ENCODE data around the gene SLC44A4. TPM values are rescaled to one million over a fixed set of nuclear protein-coding genes. Genes with fewer than 3 reads are reported as not detected.

The SLC44A4 gene
- total and polyA plus RNA-seq, 9 of the 15 experiments (the other 6 are each of a cell fraction or from before 2014, with no cell fraction given): 7.9 to 18.6 (median 11.2) TPM

- TF ChIP-seq MYC (IDR thresholded peaks at IDR 0.05; ENCODE audit: low read depth, low read length) (no peak), MYC (CRISPR knock-in tag; IDR thresholded peaks at IDR 0.05; ENCODE audit: borderline replicate concordance, low read depth) (no peak), CCNT2 (IDR thresholded peaks at IDR 0.05; ENCODE audit: borderline replicate concordance, extremely low read depth, insufficient read length, low read depth, low read length) (peak; percentile 20), TEAD4 (IDR thresholded peaks at IDR 0.05; ENCODE audit: low read length) (peak; percentile 32; the same call in 1 of the 2 replicates), TEAD4 (CRISPR knock-in tag; IDR thresholded peaks at IDR 0.05; ENCODE audit: borderline replicate concordance) (no peak), RCOR1 (IDR thresholded peaks at IDR 0.05; ENCODE audit: borderline replicate concordance in 1 of 2, low read depth in 2 of 2, low read length in 2 of 2) (peak in 1 of 2 experiments; percentile 4; a peak in 1 of 4 replicates), ARID3B (CRISPR knock-in tag; IDR thresholded peaks at IDR 0.05; ENCODE audit: borderline replicate concordance) (no peak), ZNF695 (CRISPR knock-in tag; IDR thresholded peaks at IDR 0.05) (no peak), PYGO2 (tag; IDR thresholded peaks at IDR 0.05) (0 out of 2 replicates have a peak, but pooled peaks have one; percentile 5), ETV5 (CRISPR knock-in tag; IDR thresholded peaks at IDR 0.05; ENCODE audit: low read depth) (no peak), SIX5 (IDR thresholded peaks at IDR 0.05; ENCODE audit: borderline replicate concordance in 1 of 2, insufficient read depth in 1 of 2, low read depth in 1 of 2, low read length in 2 of 2) (no peak), SIN3A (IDR thresholded peaks at IDR 0.05; ENCODE audit: borderline replicate concordance in 2 of 2, control insufficient read depth in 1 of 2, low read depth in 2 of 2, low read length in 2 of 2) (peak; percentile 22 to 53; a peak in 2 of 4 replicates), EZH2 (IDR thresholded peaks at IDR 0.05; ENCODE audit: borderline replicate concordance, low read depth, low read length) (no peak), ETV6 (IDR thresholded peaks at IDR 0.05; ENCODE audit: borderline replicate concordance in 1 of 2, low read depth in 2 of 2, low read length in 1 of 2) (0 out of 4 replicates have a peak, but pooled peaks of 1 of the 2 experiments have one; percentile 11), ETV6 (CRISPR knock-in tag; IDR thresholded peaks at IDR 0.05; ENCODE audit: borderline replicate concordance) (no peak), NEUROD1 (IDR thresholded peaks at IDR 0.05; ENCODE audit: borderline replicate concordance, low read depth, low read length, partially characterized antibody) (no peak), ZFX (CRISPR knock-in tag; IDR thresholded peaks at IDR 0.05) (no peak), HDGF (IDR thresholded peaks at IDR 0.05) (peak; percentile 64; the same call in 1 of the 2 replicates), FOXK2 (conservative IDR thresholded peaks at IDR 0.05 in 1 of 2, IDR thresholded peaks at IDR 0.05 in 1 of 2; ENCODE audit: low read depth in 2 of 2) (no peak; a peak in 1 of 4 replicates), OTX1 (CRISPR knock-in tag; IDR thresholded peaks at IDR 0.05) (0 out of 2 replicates have a peak, but pooled peaks have one; percentile 21), NFATC3 (IDR thresholded peaks at IDR 0.05) (no peak), CREB1 (IDR thresholded peaks at IDR 0.05) (no peak), CREB1 (CRISPR knock-in tag; IDR thresholded peaks at IDR 0.05) (no peak)
- TF ChIP-seq, protein P1, sequence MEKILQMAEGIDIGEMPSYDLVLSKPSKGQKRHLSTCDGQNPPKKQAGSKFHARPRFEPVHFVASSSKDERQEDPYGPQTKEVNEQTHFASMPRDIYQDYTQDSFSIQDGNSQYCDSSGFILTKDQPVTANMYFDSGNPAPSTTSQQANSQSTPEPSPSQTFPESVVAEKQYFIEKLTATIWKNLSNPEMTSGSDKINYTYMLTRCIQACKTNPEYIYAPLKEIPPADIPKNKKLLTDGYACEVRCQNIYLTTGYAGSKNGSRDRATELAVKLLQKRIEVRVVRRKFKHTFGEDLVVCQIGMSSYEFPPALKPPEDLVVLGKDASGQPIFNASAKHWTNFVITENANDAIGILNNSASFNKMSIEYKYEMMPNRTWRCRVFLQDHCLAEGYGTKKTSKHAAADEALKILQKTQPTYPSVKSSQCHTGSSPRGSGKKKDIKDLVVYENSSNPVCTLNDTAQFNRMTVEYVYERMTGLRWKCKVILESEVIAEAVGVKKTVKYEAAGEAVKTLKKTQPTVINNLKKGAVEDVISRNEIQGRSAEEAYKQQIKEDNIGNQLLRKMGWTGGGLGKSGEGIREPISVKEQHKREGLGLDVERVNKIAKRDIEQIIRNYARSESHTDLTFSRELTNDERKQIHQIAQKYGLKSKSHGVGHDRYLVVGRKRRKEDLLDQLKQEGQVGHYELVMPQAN (IDR thresholded peaks at IDR 0.05; ENCODE audit: borderline replicate concordance): peak; percentile 65
These were observed 47.9 kb downstream of the SLC44A4 start (continued) for GRCh38 chr6:31830886-31831335.
